Astrocyte (in vitro differentiated cells and primary cell): ENCODE results near the gene TPD52L1.

Source experiments
- EZH2 ChIP-seq: IDR thresholded peaks from 2 replicates; pipeline ENCODE4 v1.6.1; 2012; ENCODE audit warnings: mild to moderate bottlenecking, low read length, inconsistent platforms; ENCODE audit not compliant: insufficient read depth
- TF ChIP-seq, protein P1 (sequence below): IDR thresholded peaks from 2 replicates; pipeline ENCODE4 v1.5.1; 2011; ENCODE audit warnings: low read depth, mild to moderate bottlenecking, inconsistent platforms, low read length, moderate library complexity; ENCODE audit not compliant: insufficient read depth

DNA sequence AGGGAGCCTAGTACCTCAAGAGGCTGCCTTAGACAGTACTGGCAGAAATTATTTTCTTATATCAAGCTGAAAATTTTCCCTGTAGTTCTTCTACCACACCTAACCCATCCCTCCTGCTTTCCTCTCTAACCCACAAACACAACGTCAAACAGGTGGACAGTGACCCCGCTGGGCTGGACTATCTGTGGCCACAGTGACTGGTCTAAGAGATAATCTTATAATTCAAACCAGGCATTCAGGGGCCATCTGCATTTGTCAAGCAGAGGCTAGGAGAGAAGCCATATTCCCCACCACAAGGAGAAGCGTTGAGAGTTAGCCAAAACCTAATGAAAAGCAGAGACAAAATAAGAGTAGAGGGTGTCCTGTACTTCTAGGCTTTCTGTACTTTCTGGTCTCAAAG is 140.0 kb downstream of the TPD52L1 start:
- TF ChIP-seq EZH2: no peak
- TF ChIP-seq, protein P1, sequence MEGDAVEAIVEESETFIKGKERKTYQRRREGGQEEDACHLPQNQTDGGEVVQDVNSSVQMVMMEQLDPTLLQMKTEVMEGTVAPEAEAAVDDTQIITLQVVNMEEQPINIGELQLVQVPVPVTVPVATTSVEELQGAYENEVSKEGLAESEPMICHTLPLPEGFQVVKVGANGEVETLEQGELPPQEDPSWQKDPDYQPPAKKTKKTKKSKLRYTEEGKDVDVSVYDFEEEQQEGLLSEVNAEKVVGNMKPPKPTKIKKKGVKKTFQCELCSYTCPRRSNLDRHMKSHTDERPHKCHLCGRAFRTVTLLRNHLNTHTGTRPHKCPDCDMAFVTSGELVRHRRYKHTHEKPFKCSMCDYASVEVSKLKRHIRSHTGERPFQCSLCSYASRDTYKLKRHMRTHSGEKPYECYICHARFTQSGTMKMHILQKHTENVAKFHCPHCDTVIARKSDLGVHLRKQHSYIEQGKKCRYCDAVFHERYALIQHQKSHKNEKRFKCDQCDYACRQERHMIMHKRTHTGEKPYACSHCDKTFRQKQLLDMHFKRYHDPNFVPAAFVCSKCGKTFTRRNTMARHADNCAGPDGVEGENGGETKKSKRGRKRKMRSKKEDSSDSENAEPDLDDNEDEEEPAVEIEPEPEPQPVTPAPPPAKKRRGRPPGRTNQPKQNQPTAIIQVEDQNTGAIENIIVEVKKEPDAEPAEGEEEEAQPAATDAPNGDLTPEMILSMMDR: no peak
